Endothelial cell of umbilical vein (primary cell): ENCODE measurements around the gene SASH3. TPM values are rescaled to one million over a fixed set of nuclear protein-coding genes. Genes with fewer than 3 reads are reported as not detected.

ENCODE experiments used
- BruUV-seq: library from RNA; stranded (reverse); fragments of 400-500 nt; replicated peaks from 2 replicates; lab custom pipeline; 2021; lab: Mats Ljungman, UMichigan
- CTCF ChIA-PET: fragments of 300-600, 350-600 bp; sonication (Branson Sonifier 250); formaldehyde crosslinking; loops from one replicate; lab custom pipeline; 2021; ENCODE audit warnings: antibody characterized with exemption, inconsistent platforms; lab: Charles Lee
- POLR2A ChIA-PET: fragments of 300-600, 350-600 bp; sonication (Branson Sonifier 250); formaldehyde crosslinking; loops from one replicate; lab custom pipeline; 2021; ENCODE audit warnings: antibody characterized with exemption, inconsistent platforms; lab: Charles Lee
- DNase-seq: peaks from one replicate; pipeline ENCODE4 v3.0.0-alpha.2; 2011; ENCODE audit warnings: low read depth, low spot score
- FAIRE-seq: peaks from 2 replicates; lab custom pipeline; 2011; peaks lifted over from hg19 to GRCh38; lab: Jason Lieb, UNC
- H2AFZ ChIP-seq: 2 replicates; pipeline ENCODE4 v1.6.0; 2012; ENCODE audit warnings: low read depth, low read length, control low read depth, inconsistent platforms
- H3K27ac ChIP-seq: 2 replicates; pipeline ENCODE4 v1.5.1; 2011; ENCODE audit warnings: low read depth, mild to moderate bottlenecking, control low read depth, low read length, moderate library complexity; ENCODE audit not compliant: insufficient read depth
- H3K27me3 ChIP-seq, 2 experiments: 2 replicates each; pipeline versions ENCODE4 v1.6.0 to v1.6.1; 2011; ENCODE audit warnings: low read length in 2 of 2, mixed read lengths in 1 of 2; ENCODE audit not compliant: control insufficient read depth in 2 of 2, insufficient read depth in 2 of 2
- H3K36me3 ChIP-seq, 2 experiments: 2 replicates in 1 of 2; 3 replicates in 1 of 2; pipeline ENCODE4 v1.5.1; 2011; ENCODE audit warnings: low read length in 2 of 2, mild to moderate bottlenecking in 1 of 2, moderate library complexity in 1 of 2; ENCODE audit not compliant: control insufficient read depth in 2 of 2, insufficient read depth in 2 of 2; ENCODE audit errors: extremely low read depth in 1 of 2
- H3K4me1 ChIP-seq: 3 replicates; pipeline ENCODE4 v1.5.1; 2011; ENCODE audit warnings: mild to moderate bottlenecking, low read length; ENCODE audit not compliant: control insufficient read depth, insufficient read depth; ENCODE audit errors: extremely low read depth
- H3K4me2 ChIP-seq: 2 replicates; pipeline ENCODE4 v1.6.1; 2011; ENCODE audit warnings: low read length, control low read depth, mixed read lengths; ENCODE audit not compliant: insufficient read depth
- H3K4me3 ChIP-seq, 3 experiments: fragments of 200-600 bp in 1 of 3; sonication (generic), shearing (Covaris generic) in 1 of 3; replicated peaks in 1 of 3; 2 replicates each; pipeline ENCODE4 v1.5.1; 2011 to 2016; ENCODE audit warnings: control low read depth in 3 of 3, low read length in 3 of 3, mild to moderate bottlenecking in 2 of 3, inconsistent platforms in 1 of 3, low read depth in 1 of 3, moderate library complexity in 1 of 3; ENCODE audit not compliant: insufficient read depth in 1 of 3
- H3K79me2 ChIP-seq: 2 replicates; pipeline ENCODE4 v1.6.0; 2012; ENCODE audit warnings: low read length, inconsistent platforms; ENCODE audit not compliant: control insufficient read depth, insufficient read depth
- H3K9ac ChIP-seq: replicated peaks from 2 replicates; pipeline ENCODE3; 2011; ENCODE audit warnings: low read length, control low read depth; ENCODE audit not compliant: insufficient read depth; ENCODE audit errors: extremely low read depth
- H3K9me1 ChIP-seq: replicated peaks from 3 replicates; pipeline ENCODE4 v1.6.0; 2011; ENCODE audit warnings: mild to moderate bottlenecking, low read length; ENCODE audit not compliant: control insufficient read depth, insufficient read depth; ENCODE audit errors: extremely low read depth
- H3K9me3 ChIP-seq: replicated peaks from 2 replicates; pipeline ENCODE4 v1.5.1; 2012; ENCODE audit warnings: low read length, inconsistent platforms; ENCODE audit not compliant: control insufficient read depth, insufficient read depth
- H4K20me1 ChIP-seq: replicated peaks from 2 replicates; pipeline ENCODE3; 2011; ENCODE audit warnings: mild to moderate bottlenecking, low read length; ENCODE audit not compliant: control insufficient read depth, insufficient read depth; ENCODE audit errors: extremely low read depth
- EZH2 ChIP-seq: IDR thresholded peaks from 2 replicates; pipeline ENCODE4 v1.6.1; 2012; ENCODE audit warnings: borderline replicate concordance, low read depth, mild to moderate bottlenecking, moderate library complexity, low read length, inconsistent platforms; ENCODE audit not compliant: severe bottlenecking
- FOS ChIP-seq: IDR thresholded peaks from 2 replicates; pipeline ENCODE4 v1.6.1; 2011; ENCODE audit warnings: mild to moderate bottlenecking, low read length, moderate library complexity, borderline replicate concordance; ENCODE audit not compliant: insufficient read depth
- GATA2 ChIP-seq: IDR thresholded peaks from 2 replicates; pipeline ENCODE4 v1.7.0; 2011; ENCODE audit warnings: low read depth, mild to moderate bottlenecking, moderate library complexity, mixed read lengths, low read length; ENCODE audit not compliant: insufficient read length, insufficient read depth
- JUN ChIP-seq: IDR thresholded peaks from 2 replicates; pipeline ENCODE4 v1.6.1; 2011; ENCODE audit warnings: borderline replicate concordance, low read depth; ENCODE audit not compliant: insufficient read length, insufficient read depth
- MYC ChIP-seq: IDR thresholded peaks from one replicate; pipeline ENCODE4 v1.6.1; 2011; ENCODE audit warnings: mild to moderate bottlenecking, low read depth, low read length
- POLR2A ChIP-seq: IDR thresholded peaks from 2 replicates; pipeline ENCODE4 v1.6.1; 2012; ENCODE audit warnings: low read depth, mild to moderate bottlenecking, control low read depth, low read length
- POLR2AphosphoS5 ChIP-seq: IDR thresholded peaks from 2 replicates; pipeline ENCODE4 v1.6.1; 2012; ENCODE audit warnings: low read depth, mild to moderate bottlenecking, control low read depth, low read length, moderate library complexity; ENCODE audit not compliant: insufficient read depth
- dilution Hi-C: fragments of 300-500 bp; cut with MboI; formaldehyde crosslinking; loops from one replicate; pipeline ENCODE4 v1.15.0; 2019; ENCODE audit warnings: low sequenced_read_pairs; ENCODE audit not compliant: extremely low pct_ligation_motif_present
- intact Hi-C: fragments of 100-400 bp; cut with micrococcal nuclease; formaldehyde crosslinking; loops from one replicate; pipeline ENCODE4 v1.10.0; 2022
- polyA plus RNA-seq, 4 experiments: library from polyadenylated mRNA; depleted of rRNA in 3 of 4; stranded (reverse) in 3 of 4; unstranded in 1 of 4; fragments of >200 nt; gene quantifications; 2 replicates each; pipeline versions ENCODE4 v1.2.1 to v1.2.3, GENCODE V29; 2011 to 2012; ENCODE audit warnings: missing spikeins in 1 of 4
- total RNA-seq: library from RNA; stranded (reverse); gene quantifications from 2 replicates; pipeline ENCODE4 v1.2.3, GENCODE V29; 2021
- TF ChIP-seq, protein P1 (sequence below): IDR thresholded peaks from 2 replicates; pipeline ENCODE4 v1.6.1; 2011; ENCODE audit not compliant: insufficient read depth, insufficient read length
- TF ChIP-seq, protein P2 (sequence below), 2 donors: IDR thresholded peaks; 1 replicate in 1 of 2; 2 replicates in 1 of 2; pipeline ENCODE4 v1.5.1; 2011; ENCODE audit warnings: low read length in 2 of 2, mild to moderate bottlenecking in 2 of 2, moderate library complexity in 2 of 2, control low read depth in 1 of 2, inconsistent platforms in 1 of 2, low read depth in 1 of 2; ENCODE audit not compliant: insufficient read depth in 1 of 2; ENCODE audit errors: extremely low read depth in 1 of 2

Gene SASH3
- total and polyA plus RNA-seq, 2 donors (not counting 3 experiments of a cell fraction or from before 2014, with no cell fraction given) = not detected

GRCh38 chrX:129793604-129794191, 13.9 kb downstream of the SASH3 start:
- H3K9ac ChIP-seq = no peak overlapping the region
- H3K4me2 ChIP-seq = no peak overlapping the region
- H3K36me3 ChIP-seq = no peaks in the 10 kb centered on the region
- no peaks in the 10 kb centered on the region for H3K4me1 ChIP-seq
- ChIA-PET POLR2A (no interaction called here), CTCF (interaction anchor here (1.2 kb wide), 1 partner anchor 67 kb away, joined by 3 read pairs; no protein-coding TSS in a partner anchor)
- H3K79me2 ChIP-seq = no peaks in the 10 kb centered on the region
- H3K9me1 ChIP-seq = no peaks in the 10 kb centered on the region
- no peaks in the 10 kb centered on the region for H3K27me3 ChIP-seq
- H4K20me1 ChIP-seq = no peaks in the 10 kb centered on the region
- H3K4me3 ChIP-seq = no peak overlapping the region
- TF ChIP-seq POLR2A (no peak), GATA2 (no peak), POLR2AphosphoS5 (no peak), MYC (no peak), EZH2 (no peak), JUN (no peak), FOS (no peak)
- TF ChIP-seq, protein P1, sequence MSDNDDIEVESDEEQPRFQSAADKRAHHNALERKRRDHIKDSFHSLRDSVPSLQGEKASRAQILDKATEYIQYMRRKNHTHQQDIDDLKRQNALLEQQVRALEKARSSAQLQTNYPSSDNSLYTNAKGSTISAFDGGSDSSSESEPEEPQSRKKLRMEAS = no peak
- TF ChIP-seq, protein P2, sequence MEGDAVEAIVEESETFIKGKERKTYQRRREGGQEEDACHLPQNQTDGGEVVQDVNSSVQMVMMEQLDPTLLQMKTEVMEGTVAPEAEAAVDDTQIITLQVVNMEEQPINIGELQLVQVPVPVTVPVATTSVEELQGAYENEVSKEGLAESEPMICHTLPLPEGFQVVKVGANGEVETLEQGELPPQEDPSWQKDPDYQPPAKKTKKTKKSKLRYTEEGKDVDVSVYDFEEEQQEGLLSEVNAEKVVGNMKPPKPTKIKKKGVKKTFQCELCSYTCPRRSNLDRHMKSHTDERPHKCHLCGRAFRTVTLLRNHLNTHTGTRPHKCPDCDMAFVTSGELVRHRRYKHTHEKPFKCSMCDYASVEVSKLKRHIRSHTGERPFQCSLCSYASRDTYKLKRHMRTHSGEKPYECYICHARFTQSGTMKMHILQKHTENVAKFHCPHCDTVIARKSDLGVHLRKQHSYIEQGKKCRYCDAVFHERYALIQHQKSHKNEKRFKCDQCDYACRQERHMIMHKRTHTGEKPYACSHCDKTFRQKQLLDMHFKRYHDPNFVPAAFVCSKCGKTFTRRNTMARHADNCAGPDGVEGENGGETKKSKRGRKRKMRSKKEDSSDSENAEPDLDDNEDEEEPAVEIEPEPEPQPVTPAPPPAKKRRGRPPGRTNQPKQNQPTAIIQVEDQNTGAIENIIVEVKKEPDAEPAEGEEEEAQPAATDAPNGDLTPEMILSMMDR (IDR thresholded peaks at IDR 0.05; ENCODE audit: extremely low read depth in 1 of 2, insufficient read depth in 1 of 2, low read depth in 1 of 2, low read length in 2 of 2) = no peak
- dilution Hi-C loops (no loop called here), intact Hi-C loops (no loop called here)
- no peak overlapping the region for H3K27ac ChIP-seq
- no TSS peak for BruUV-seq
- no peak for DNase-seq
- FAIRE-seq = no peak
- no peaks in the 10 kb centered on the region for H3K9me3 ChIP-seq
- H2AFZ ChIP-seq = no peak overlapping the region
